ENCODE measurements around the gene TICAM2. TPM values are rescaled to one million over a fixed set of nuclear protein-coding genes. Genes with fewer than 3 reads are reported as not detected.
A peak's percentile ranks its signal among the peaks of the same experiment; 100 is the strongest.

The TICAM2 gene
- total RNA-seq, 2 donors from 2014 or later, result 1.6 to 5.7 TPM

DNA sequence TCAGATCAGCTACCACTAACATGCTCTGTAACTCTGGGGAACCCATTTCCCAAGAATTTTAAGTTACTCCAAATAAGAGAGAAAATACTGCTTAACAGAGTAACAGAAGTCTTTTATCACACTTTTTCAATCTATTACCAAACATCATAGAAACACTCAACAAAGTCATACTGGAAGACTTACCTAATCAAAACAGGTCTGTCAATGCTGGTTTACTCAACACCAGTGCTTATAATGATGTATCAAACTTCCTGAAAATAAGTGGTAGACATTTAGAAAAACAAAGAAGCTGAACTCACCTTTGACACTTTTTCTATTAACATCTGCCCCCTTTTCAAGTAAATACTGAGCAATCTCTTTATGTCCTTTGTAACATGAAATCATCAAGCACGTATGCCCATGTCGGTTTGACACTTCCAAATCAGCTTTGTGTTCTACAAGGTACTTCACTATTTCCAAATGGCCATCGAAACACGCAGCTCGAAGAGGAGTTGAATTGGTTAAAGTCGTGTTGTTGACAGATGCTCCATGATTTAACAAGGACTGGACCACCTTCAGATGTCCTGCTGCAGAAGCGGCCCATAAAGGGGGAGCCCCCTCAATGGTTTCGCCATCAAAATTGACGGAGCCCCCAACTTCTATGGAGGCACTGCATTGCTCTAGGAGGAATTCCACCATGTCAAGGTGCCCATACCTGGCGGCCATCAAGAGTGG is 59.5 kb downstream of the TICAM2 start:
- peaks cover 33 to 43% of the 10 kb centered on the region in 2 donors for H3K4me1 ChIP-seq (ENCODE audit: control insufficient read depth in 1 of 2, low read depth in 2 of 2)
- ATAC-seq (ENCODE audit: insufficient number of reproducible peaks, low FRiP score, low read depth), result no peak

DNA sequence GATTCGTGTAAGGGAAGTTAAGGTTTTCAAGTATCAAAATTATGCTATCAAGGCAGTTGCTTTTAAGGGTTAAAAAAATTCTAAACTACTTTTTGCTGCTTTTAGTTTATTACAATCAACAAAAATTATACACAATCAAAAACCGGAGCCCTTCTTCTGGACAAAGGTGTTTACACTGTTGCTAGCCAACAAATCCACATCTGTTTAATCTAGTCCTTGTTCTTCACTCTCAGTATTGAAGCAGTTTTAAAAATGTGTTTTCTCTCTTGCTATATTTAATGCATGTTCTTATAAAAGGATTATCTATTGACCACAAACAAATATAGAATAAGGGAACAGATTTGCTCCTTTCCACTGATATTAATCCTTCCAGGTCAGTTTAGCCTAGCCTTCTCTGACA is 60.2 kb downstream of the TICAM2 start:
- ATAC-seq (ENCODE audit: insufficient number of reproducible peaks, low FRiP score, low read depth) (no peak), DNase-seq (ENCODE audit: low spot score) (no peak)
- Histone ChIP-seq H3K4me3 (peak overlapping the region; percentile 98), H3K36me3 (no peaks in the 10 kb centered on the region), H3K27ac (peak overlapping the region in 1 of 2 donors; percentile 99), H3K9me3 (peaks cover 6% of the 10 kb centered on the region), H3K27me3 (replicated peaks; ENCODE audit: insufficient read depth) (no peaks in the 10 kb centered on the region), H3K4me1 (ENCODE audit: control insufficient read depth in 1 of 2, low read depth in 2 of 2) (peaks cover 37 to 49% of the 10 kb centered on the region in 2 donors)
- TF ChIP-seq, protein P1, sequence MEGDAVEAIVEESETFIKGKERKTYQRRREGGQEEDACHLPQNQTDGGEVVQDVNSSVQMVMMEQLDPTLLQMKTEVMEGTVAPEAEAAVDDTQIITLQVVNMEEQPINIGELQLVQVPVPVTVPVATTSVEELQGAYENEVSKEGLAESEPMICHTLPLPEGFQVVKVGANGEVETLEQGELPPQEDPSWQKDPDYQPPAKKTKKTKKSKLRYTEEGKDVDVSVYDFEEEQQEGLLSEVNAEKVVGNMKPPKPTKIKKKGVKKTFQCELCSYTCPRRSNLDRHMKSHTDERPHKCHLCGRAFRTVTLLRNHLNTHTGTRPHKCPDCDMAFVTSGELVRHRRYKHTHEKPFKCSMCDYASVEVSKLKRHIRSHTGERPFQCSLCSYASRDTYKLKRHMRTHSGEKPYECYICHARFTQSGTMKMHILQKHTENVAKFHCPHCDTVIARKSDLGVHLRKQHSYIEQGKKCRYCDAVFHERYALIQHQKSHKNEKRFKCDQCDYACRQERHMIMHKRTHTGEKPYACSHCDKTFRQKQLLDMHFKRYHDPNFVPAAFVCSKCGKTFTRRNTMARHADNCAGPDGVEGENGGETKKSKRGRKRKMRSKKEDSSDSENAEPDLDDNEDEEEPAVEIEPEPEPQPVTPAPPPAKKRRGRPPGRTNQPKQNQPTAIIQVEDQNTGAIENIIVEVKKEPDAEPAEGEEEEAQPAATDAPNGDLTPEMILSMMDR (IDR thresholded peaks at IDR 0.05), result no peak

More for the DNA sequence above, 59.5 kb downstream of the TICAM2 start:
- H3K4me3 ChIP-seq, result peak overlapping the region; percentile 98
- H3K27me3 ChIP-seq (replicated peaks; ENCODE audit: insufficient read depth), result no peaks in the 10 kb centered on the region
- peaks cover 6% of the 10 kb centered on the region for H3K9me3 ChIP-seq
- no peaks in the 10 kb centered on the region for H3K36me3 ChIP-seq
- H3K27ac ChIP-seq, result peak overlapping the region; percentile 95 to 99
- no peak for DNase-seq (ENCODE audit: low spot score)
- TF ChIP-seq, protein P1 (IDR thresholded peaks at IDR 0.05), result no peak

DNA sequence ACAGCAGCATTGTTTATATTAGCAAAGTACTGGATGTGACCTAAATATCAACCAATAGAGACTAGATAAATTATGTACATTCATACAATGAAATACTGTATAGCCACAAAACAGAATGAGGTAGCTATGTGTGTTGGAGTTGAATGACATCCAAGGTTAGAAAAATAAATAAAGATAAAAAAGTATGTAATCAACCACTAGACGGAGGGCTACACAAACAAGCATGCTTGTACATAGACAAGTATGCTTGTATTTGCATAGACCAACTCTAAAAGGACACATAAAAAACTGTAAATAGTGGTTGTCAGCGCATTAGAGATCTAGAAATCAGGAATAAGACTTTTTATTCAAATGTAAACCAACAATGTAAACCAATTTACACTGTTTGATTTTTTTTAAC is 60.7 kb downstream of the TICAM2 start:
- Histone ChIP-seq H3K4me1 (ENCODE audit: control insufficient read depth in 1 of 2, low read depth in 2 of 2) (peaks cover 37 to 54% of the 10 kb centered on the region in 2 donors), H3K4me3 (peak overlapping the region; percentile 98), H3K9me3 (peaks cover 6% of the 10 kb centered on the region), H3K36me3 (no peaks in the 10 kb centered on the region), H3K27ac (no peak overlapping the region), H3K27me3 (replicated peaks; ENCODE audit: insufficient read depth) (no peaks in the 10 kb centered on the region)
- TF ChIP-seq, protein P1 (IDR thresholded peaks at IDR 0.05), result no peak
- DNase-seq (ENCODE audit: low spot score) (no peak), ATAC-seq (ENCODE audit: insufficient number of reproducible peaks, low FRiP score, low read depth) (no peak)

DNA sequence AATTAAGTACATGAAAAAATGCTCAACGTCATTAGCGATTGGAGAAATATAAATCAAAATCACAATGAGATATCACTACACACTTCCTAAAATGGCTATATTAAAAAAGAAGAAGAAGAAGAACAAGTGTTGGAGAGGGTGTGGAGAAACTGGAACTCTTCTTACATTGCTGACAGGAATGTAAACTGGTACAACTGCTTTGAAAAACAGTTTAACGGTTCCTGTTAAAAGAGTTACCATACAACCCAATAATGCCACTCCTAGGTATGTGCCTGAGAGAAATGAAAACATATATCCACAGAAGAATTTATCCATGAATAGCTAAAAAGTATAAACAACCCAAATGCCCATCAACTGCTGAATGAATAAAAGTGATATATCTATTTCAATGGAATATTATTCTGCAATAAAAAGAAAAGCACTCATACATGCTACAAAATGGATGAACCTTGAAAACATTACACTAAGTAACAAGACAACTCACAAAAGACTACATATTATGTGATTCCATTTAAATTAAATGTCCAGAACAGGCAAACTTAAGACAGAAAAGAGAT is 66.7 kb downstream of the TICAM2 start:
- no peak overlapping the region for H3K27ac ChIP-seq
- no peak for DNase-seq (ENCODE audit: low spot score)
- H3K36me3 ChIP-seq, result no peaks in the 10 kb centered on the region
- H3K9me3 ChIP-seq, result no peaks in the 10 kb centered on the region
- peaks cover 41 to 66% of the 10 kb centered on the region in 2 donors for H3K4me1 ChIP-seq (ENCODE audit: control insufficient read depth in 1 of 2, low read depth in 2 of 2)
- H3K27me3 ChIP-seq (replicated peaks; ENCODE audit: insufficient read depth), result no peaks in the 10 kb centered on the region
- TF ChIP-seq, protein P1 (IDR thresholded peaks at IDR 0.05), result no peak
- no peak for ATAC-seq (ENCODE audit: insufficient number of reproducible peaks, low FRiP score, low read depth)
- no peak overlapping the region for H3K4me3 ChIP-seq

DNA sequence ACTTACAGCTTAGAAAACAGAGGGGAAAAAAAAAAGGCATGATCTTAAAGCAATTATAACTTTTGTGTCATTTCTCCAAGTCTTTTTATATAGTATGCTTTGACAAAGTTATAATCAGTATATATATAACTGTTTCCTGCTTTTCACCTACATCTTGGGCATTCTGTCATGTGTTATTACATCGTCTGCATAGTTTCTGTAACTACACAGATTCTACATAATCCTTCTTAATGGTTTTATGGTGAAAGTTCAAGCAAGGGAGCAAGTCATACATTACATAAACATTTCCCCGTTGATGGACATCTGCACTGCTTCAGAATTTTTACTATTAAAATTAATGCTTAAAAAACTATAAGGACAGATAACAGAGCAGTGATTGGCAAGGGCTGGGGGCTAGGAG is 69.8 kb downstream of the TICAM2 start:
- DNase-seq (ENCODE audit: low spot score) (no peak), ATAC-seq (ENCODE audit: insufficient number of reproducible peaks, low FRiP score, low read depth) (no peak)
- Histone ChIP-seq H3K9me3 (no peaks in the 10 kb centered on the region), H3K27me3 (replicated peaks; ENCODE audit: insufficient read depth) (no peaks in the 10 kb centered on the region), H3K4me1 (ENCODE audit: control insufficient read depth in 1 of 2, low read depth in 2 of 2) (peaks cover 42 to 59% of the 10 kb centered on the region in 2 donors), H3K36me3 (no peaks in the 10 kb centered on the region), H3K27ac (no peak overlapping the region), H3K4me3 (no peak overlapping the region)
- TF ChIP-seq, protein P1 (IDR thresholded peaks at IDR 0.05), result no peak
